Testis (tissue), 3 donors: ENCODE results near the gene TOGARAM1. TPM values are rescaled to one million over a fixed set of nuclear protein-coding genes. Genes with fewer than 3 reads are reported as not detected.

Source experiments
- DNase-seq: peaks from one replicate; pipeline ENCODE4 v3.0.0-alpha.2; 2019
- H3K27ac ChIP-seq, 2 donors: fragments of 200-600 bp; sonication (generic); one replicate each; pipeline ENCODE4 v1.5.1; 2019
- H3K27me3 ChIP-seq: fragments of 200-600 bp; sonication (generic); one replicate; pipeline ENCODE4 v1.5.1; 2019
- H3K36me3 ChIP-seq: fragments of 200-600 bp; sonication (generic); one replicate; pipeline ENCODE4 v1.5.1; 2017; ENCODE audit warnings: low read depth; ENCODE audit errors: missing control alignments
- H3K4me1 ChIP-seq: fragments of 200-600 bp; sonication (generic); one replicate; pipeline ENCODE4 v1.5.1; 2019
- H3K4me3 ChIP-seq, 2 donors: fragments of 200-600 bp; sonication (generic); one replicate each; pipeline ENCODE4 v1.5.1; 2017 to 2019
- H3K9me3 ChIP-seq: fragments of 200-600 bp; sonication (generic); one replicate; pipeline ENCODE4 v1.5.1; 2017
- CTCF ChIP-seq, 3 experiments: fragments of 450-650 bp in 2 of 3; fragments of 200-600 bp in 1 of 3; sonication (generic) in 1 of 3; IDR thresholded peaks; one replicate each; pipeline ENCODE4 v1.5.1; 2016 to 2019; ENCODE audit warnings: antibody characterized with exemption in 3 of 3, mild to moderate bottlenecking in 2 of 3, moderate library complexity in 1 of 3
- POLR2A ChIP-seq: fragments of 450-650 bp; IDR thresholded peaks from one replicate; pipeline ENCODE4 v1.6.1; 2017; ENCODE audit warnings: antibody characterized with exemption, mild to moderate bottlenecking, moderate library complexity
- WGBS, 2 donors: methylation state at CpG; one replicate each; pipeline ENCODE4 v1.1.5; 2018; 5-methylcytosine and 5-hydroxymethylcytosine counted together
- intact Hi-C: fragments of 100-400 bp; cut with DNase I; formaldehyde crosslinking; loops from one replicate; pipeline ENCODE4 v1.15.1; 2023; ENCODE audit warnings: low total_unique reads
- polyA plus RNA-seq: library from polyadenylated mRNA; stranded (reverse); fragments of 350-450 nt; fragmentation: Illumina TruSeq; extraction: RNeasy Lipid Tissue Mini Kit (QIAGEN cat#74804); gene quantifications from one replicate; pipeline ENCODE4 v1.2.3, GENCODE V29; 2014; ENCODE audit warnings: low read depth, low replicate concordance; ENCODE audit not compliant: insufficient read depth
- total RNA-seq, 2 donors: library from RNA; depleted of rRNA; stranded (reverse); fragments of >200 nt; gene quantifications; one replicate each; pipeline ENCODE4 v1.2.3, GENCODE V29; 2016

The TOGARAM1 gene
- total and polyA plus RNA-seq, 3 donors from 2014 or later = 16.6 to 33.0 (median 32.6) TPM

DNA sequence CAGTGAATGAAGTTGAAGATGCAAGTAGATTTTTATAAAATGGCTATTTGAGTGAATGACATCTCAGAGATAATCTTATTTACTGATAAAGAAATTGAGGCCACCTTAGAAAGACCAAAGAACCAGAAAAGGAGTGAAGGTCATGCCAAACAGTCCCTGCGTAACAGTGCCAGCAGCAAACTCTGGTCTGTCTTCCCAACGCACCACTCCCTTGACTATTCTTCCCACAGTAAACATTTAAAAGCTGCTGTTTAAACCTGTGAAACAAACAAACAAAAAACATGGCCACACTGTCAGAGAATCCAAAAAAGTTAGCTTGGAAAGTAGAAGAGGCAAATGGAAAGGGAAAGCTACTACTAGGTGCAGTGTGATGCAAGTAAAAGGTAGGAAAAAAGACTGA lies 120.4 kb downstream of the TOGARAM1 start:
- intact Hi-C loops = no loop called here
- Histone ChIP-seq H3K4me3 (no peak overlapping the region), H3K27ac (no peak overlapping the region), H3K9me3 (no peaks in the 10 kb centered on the region), H3K4me1 (peaks cover 5% of the 10 kb centered on the region), H3K27me3 (no peaks in the 10 kb centered on the region), H3K36me3 (no peaks in the 10 kb centered on the region)
- no peak for DNase-seq
- TF ChIP-seq POLR2A (no peak), CTCF (IDR thresholded peaks at IDR 0.05) (no peak)
- 56 to 65% methylated on average over 2 of the region's 2 CpGs for WGBS, 2 donors

DNA sequence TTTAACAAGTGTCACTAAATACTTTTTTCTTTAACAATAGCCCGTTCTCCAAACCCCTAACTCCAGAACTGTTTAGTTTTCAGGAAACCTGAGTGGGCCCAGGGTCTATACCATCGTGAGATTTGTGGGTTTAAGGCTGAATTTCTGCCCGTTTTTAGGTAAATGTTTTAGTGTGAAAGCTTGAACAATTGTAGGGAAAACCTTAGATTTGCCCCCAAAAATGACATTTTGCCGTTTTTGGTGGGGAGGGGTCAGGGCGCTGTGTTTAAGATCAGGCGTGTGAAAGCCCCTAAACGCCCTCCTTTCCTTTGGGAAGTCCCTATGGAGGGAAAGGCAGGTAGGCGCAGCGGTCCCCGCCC lies 121.6 kb downstream of the TOGARAM1 start:
- Histone ChIP-seq H3K27me3 (no peaks in the 10 kb centered on the region), H3K36me3 (no peaks in the 10 kb centered on the region), H3K27ac (peak overlapping the region; percentile 67 to 81), H3K4me1 (peaks cover 5% of the 10 kb centered on the region), H3K4me3 (peak overlapping the region; percentile 70 to 73), H3K9me3 (no peaks in the 10 kb centered on the region)
- WGBS, 2 donors = 0 to 1% methylated on average over 5 to 10 of the region's 10 CpGs
- no peak for TF ChIP-seq POLR2A
- TF ChIP-seq CTCF (IDR thresholded peaks at IDR 0.05) = no peak
- no peak for DNase-seq
- intact Hi-C loops = no loop called here

DNA sequence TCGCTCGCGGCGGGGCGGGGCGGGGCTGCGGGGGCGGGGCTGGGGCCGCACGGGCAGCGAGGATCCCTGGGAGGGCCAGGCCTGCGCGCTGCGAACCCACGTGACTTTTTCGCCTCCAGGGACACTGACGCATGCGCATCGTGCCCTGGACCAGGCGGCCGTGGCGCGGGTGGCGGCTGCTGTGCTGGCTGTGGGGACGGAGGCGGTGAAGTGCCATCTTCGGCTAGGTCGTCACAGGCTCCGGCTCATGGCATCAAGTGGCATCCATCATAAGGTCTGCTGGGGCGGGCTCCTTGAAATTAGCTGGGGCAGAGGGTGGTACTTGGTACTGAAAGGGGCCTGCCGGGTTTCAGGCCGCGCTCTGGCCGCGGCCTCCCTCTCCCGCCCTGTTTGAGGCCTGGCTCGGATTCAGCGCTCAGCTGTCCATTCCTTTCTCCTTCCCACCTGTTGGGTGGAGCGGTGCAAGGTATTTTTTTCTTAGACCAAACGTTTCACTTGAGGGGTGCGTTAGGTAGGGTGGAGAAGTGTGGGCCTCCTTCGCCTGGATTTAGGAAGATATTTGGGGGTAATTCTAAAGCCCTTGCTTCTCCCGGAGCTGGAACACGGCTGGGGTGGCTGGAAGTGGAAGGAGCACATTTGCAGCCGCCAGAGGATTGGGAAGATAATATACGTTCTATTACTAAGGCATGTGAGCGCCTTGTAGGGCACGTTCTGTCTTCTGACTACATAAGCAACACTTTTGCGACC lies 122.2 kb downstream of the TOGARAM1 start, which contains the start of gene PRPF39:
TSS of gene PRPF39 (plus strand) at position 141 of the 747 bp plus-strand sequence. CDS start 11,124 bp downstream, outside the sequence.
- Histone ChIP-seq H3K9me3 (no peaks in the 10 kb centered on the region), H3K4me3 (peak within 1 kb of the TSS; percentile 70 to 73), H3K27ac (peak within 1 kb of the TSS; percentile 67 to 81), H3K4me1 (peaks cover 5% of the 10 kb centered on the region), H3K36me3 (no peaks in the 10 kb centered on the region), H3K27me3 (no peaks in the 10 kb centered on the region)
- TF ChIP-seq POLR2A (peak; percentile 61), CTCF (IDR thresholded peaks at IDR 0.05) (no peak)
- DNase-seq = peak; percentile 95
- 0% methylated on average over 23 to 44 of the region's 49 CpGs for whole genome bisulfite sequencing, 2 donors
- intact Hi-C loops = no loop called here

DNA sequence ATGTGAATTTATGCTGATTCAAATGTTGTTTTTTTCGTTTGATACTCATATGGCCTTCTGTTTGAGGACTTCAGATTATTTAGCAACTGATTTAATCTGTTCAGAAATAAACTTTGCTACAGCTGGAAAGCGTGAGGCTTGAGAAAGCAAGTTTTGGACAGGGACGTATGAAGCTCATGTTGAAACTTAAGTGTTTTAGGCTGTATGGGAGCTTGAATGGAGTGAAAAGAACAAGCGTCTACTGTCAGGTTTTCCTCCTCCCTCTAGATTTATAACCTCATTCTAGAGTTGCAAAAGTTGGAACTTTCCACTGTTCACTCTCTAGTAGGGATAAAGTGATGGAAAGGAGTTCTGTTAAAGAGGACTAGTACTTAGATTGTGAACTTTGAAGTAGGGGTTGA lies 123.0 kb downstream of the TOGARAM1 start:
- TF ChIP-seq CTCF (IDR thresholded peaks at IDR 0.05) = no peak
- TF ChIP-seq POLR2A = no peak
- 1 to 3% methylated on average over 4 of the region's 4 CpGs for WGBS, 2 donors
- intact Hi-C loops = no loop called here
- Histone ChIP-seq H3K9me3 (no peaks in the 10 kb centered on the region), H3K27ac (peak overlapping the region; percentile 36 to 81), H3K4me3 (peak overlapping the region; percentile 70 to 73), H3K4me1 (peaks cover 5% of the 10 kb centered on the region), H3K36me3 (no peaks in the 10 kb centered on the region), H3K27me3 (no peaks in the 10 kb centered on the region)
- DNase-seq = no peak

GRCh38 chr14:45089813-45090212 lies 127.8 kb downstream of the TOGARAM1 start:
- Histone ChIP-seq H3K9me3 (no peaks in the 10 kb centered on the region), H3K4me3 (no peak overlapping the region), H3K36me3 (no peaks in the 10 kb centered on the region), H3K27ac (no peak overlapping the region), H3K4me1 (no peaks in the 10 kb centered on the region), H3K27me3 (no peaks in the 10 kb centered on the region)
- WGBS, 2 donors = 43 to 44% methylated on average over 1 of the region's 1 CpG
- intact Hi-C loops = no loop called here
- no peak for TF ChIP-seq CTCF (IDR thresholded peaks at IDR 0.05)
- TF ChIP-seq POLR2A = no peak
- DNase-seq = no peak
